ENCODE data around the gene ZNF689. TPM values are rescaled to one million over a fixed set of nuclear protein-coding genes. Genes with fewer than 3 reads are reported as not detected.
"Not testable (repeated sequence)": the region's sequence is repeated elsewhere in the genome, so short reads cannot be mapped to it uniquely, and the experiment has no call there.

The ZNF689 gene
- total RNA-seq, 1 donor from 2014 or later: 4.3 TPM

GRCh38 chr16:30600215-30600614, 10.0 kb downstream of the ZNF689 start:
- no peak for DNase-seq

DNA sequence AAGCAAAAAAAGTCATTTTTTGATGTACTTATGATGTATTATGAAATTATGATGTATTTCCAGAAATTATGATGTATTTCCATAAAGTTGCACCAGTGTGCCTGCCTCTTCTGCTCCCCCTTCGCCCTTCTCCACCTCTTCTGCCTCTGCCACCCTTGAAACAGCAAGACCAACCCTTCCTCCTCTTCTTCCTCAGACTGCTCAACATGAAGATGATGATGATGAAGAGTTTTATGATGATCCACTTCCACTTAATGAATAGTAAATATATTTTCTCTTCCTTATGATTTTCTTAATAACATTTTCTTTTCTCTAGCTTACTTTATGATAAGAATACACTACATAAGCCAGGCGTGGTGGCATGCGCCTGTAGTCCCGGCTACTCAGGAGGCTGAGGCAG, 17.3 kb downstream of the ZNF689 start:
- no peak for DNase-seq

DNA sequence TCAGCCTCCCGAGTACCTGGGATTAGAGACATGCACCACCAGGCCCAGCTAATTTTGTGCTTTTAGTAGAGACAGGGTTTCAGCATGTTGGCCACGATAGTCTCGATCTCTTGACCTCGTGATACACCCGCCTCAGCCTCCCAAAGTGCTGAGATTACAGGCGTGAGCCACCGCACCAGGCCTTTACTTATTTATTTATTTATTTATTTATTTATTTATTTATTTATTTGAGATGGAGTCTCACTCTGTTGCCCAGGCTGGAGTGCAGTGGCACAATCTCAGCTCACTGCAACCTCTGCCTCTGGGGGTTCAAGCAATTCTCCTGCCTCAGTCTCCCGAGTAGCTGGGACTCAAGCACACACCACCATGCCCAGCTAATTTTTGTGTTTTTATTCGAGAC, 19.3 kb downstream of the ZNF689 start:
- not testable (repeated sequence) for DNase-seq

DNA sequence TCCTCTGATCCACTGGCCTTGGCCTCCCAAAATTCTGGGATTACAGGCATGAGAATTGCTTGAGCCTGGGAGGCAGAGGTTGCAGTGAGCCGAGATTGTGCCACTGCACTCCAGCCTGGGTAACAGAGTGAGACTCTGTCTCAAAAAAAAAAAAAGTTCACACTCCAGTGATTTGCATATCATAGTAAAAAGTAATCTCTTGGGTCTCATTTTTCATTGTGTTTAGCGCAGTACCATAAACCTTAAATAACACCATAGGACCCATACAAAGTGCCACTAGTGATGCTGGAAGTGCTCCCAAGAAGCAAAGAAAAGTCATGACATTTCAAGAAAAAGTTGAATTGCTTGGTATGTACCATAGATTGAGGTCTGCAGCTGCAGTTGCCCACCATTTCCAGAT, 20.6 kb downstream of the ZNF689 start:
- DNase-seq: not testable (repeated sequence)

DNA sequence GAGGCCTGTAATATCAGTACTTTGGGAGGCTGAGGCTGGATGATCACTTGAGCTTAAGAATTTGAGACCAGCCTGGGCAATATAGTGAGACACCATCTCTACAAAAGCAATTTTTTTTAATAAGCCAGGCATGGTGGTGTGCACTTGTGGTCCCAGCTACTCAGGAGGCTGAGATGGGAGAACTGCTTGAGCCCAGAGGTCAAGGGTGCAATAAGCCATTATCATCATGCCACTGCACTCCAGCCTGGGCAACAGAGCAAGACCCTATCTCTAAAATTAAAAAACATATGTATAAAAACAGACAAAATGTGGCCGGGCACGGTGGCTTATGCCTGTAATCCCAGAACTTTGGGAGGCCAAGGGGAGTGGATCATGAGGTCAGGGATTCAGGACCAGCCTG, 21.5 kb downstream of the ZNF689 start:
- DNase-seq: no peak

GRCh38 chr16:30585400-30586191, 24.6 kb downstream of the ZNF689 start, which contains the start of gene ZNF785:
Gene ZNF785 (minus strand): TSS chr16:30585697. CDS start chr16:30585611, 86 bp downstream.
- peak; percentile 99 for DNase-seq

- DNase-seq: no peak
These were observed 25.2 kb downstream of the ZNF689 start for GRCh38 chr16:30585022-30585399.

DNA sequence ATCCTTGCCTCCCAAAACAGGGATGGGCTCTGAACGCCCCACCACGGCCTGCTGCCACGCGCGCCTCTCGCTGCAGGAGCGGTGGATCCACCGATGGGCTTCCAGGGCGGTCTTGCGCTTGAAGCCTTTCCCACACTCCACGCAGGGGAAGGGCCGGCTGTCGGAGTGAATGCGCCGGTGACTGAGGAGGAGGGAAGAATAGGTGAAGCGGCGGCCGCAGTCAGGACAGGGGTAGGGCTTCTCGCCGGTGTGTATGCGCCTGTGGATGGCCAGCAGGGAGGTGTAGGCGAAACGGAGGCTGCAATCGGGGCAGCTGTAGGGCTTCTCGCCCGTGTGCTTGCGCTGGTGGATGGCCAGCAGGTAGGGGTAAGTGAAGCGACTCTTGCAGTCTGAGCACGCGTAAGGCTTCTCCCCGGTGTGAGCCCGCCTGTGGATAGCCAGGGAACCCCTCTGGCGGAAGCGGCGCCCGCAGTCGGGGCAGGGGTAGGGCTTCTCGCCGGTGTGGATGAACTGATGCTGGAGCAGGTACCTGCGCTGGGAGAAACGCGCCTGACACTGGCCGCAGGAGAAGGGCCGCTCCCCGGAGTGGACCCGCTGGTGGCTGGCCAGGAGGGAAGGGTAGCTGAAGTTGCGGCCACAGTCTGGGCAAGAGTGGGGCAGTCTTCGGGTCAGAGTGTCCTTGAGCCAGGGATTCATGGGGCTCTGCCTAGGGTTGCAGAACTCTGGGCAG, 27.4 kb downstream of the ZNF689 start:
- DNase-seq: no peak

DNA sequence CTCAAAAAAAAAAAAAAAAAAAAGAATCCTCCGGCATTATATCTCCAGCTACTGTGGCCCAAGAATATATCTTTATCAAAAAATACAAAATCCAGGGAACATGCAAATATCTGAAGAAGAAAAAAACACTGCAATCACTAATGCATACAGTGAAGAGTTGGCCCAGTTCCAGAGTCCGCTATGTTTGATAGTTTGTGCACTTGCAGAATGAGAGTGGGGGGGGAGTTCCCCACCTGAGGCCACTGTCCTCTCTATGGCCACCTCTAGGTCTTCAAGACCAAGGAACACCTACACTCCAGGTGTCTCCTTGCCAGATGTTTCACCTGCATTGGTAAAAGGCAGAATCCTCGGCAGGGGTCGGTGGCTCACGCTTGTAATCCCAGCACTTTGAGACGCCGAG, 28.7 kb downstream of the ZNF689 start:
- no peak for DNase-seq

DNA sequence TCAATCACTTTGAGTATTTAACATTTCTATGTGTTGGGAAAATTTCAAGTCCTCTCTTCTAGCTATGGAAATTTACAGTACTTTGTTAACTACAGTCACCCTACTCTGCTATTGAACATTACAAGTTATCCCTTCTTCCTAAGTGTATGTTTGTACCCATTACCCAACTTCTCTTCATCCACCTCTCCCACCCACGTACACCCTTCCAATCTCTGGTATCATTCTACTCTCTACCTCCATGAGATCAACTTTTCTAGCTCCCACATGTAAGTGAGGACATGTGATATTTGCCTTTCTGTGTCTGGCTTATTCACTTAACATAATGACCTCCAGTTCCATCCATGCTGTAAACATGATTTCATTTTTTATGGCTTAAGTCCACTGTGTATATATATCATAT, 35.5 kb downstream of the ZNF689 start:
- DNase-seq: no peak

DNA sequence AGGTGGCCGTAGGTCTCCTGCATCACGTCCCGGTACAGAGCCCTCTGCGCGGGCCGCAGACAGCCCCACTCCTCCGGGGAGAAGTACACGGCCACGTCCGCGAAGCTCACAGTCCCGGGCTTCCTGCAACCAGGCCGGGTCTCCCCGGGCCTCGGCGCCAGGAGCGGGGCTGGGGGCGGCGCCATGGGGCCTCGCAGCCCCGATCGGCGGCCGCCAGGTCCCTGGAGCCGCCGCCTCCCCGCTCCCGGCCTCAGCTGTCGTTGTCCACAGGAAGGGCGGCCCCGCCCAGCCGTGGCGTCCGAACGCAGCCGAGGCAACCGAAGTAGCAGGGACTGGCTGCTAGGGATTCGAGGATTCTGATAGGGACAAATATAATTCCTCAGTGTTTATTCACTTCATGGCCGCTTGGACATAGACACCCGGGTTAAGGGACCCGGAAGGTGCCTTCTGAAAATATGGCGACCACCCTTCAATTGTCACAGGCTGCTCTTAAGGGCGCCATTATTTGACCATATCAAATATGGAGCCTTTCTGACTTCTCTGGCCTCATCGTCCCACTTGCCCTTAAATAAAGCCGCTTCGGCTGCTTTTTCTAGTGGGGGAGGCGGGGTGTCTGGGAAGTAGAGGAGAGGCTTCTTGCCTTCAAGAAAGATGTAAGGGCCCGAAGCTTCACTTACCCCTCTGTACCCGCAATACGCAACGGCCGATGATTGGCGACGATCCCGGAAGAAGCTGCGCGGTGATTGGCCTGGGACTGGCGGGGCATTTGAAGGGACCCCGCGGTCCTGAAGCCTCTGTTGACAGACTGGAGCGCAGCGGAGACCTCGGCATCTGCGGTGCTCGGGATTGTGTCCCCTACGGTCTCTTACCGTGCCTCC, 38.5 kb downstream of the ZNF689 start, which contains the start of gene ZNF688:
TSS of gene ZNF688 (minus strand) at position 270 of the 878 bp plus-strand sequence. CDS start at position 185, 85 bp downstream.
- peak; percentile 99 for DNase-seq

DNA sequence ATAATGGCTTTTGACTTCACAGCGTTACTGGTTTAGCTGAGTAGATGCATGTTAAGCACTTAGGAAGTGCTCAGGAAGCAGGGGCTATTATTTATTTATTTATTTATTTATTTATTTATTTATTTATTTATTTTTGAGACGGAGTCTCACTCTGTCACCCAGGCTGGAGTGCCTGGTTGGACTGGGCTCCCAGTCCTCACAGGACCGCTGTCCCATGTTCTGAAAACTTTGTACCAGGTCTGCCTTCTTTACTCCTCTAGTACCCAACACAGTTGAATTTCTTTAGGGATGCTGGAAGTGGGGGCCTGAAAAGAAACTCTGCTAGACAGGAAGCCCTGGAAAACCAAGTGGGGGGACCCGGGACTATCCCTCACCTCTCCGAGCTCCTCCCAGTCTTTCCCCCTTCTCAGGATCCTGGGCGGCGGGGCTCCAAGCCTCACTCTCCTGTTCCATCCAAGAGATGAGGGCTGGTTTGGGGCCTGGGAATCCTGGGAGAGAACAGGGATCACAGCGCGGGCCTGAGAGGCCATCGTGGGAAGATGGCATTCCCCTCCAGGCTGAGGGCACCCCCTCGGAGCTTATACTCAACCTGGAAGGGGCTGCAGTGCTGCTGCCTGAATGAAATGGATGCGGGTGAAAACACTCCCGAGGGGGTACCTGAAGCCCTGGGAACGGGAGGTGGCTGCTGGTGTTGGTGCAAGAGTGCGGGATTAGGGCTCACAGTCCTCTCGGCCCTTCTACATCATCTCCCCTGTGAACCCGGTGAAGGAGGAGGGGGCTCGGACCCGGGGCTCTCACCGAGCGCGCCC, 39.3 kb downstream of the ZNF689 start:
- DNase-seq: peak; percentile 68

- DNase-seq: no peak
These were observed 40.2 kb downstream of the ZNF689 start for GRCh38 chr16:30569746-30570635.

DNA sequence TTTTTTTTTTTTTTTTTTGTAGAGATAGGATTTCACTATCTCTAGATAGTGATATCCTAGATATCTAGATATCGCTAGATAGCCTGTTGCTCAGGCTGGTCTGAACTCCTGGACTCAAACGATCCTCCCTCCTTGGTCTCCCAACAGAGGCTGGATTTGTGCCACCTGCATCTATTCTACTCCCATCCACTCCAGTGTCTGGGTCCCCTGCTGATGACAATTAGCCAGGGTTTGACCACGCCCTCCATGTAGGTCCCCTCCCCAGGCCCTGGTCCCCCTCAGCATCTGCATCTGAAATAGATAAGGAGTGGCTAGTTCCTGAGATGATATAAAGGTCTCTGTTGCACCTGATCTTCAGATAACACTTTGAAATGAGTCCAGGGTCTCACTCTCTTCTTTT, 40.9 kb downstream of the ZNF689 start:
- DNase-seq: no peak

DNA sequence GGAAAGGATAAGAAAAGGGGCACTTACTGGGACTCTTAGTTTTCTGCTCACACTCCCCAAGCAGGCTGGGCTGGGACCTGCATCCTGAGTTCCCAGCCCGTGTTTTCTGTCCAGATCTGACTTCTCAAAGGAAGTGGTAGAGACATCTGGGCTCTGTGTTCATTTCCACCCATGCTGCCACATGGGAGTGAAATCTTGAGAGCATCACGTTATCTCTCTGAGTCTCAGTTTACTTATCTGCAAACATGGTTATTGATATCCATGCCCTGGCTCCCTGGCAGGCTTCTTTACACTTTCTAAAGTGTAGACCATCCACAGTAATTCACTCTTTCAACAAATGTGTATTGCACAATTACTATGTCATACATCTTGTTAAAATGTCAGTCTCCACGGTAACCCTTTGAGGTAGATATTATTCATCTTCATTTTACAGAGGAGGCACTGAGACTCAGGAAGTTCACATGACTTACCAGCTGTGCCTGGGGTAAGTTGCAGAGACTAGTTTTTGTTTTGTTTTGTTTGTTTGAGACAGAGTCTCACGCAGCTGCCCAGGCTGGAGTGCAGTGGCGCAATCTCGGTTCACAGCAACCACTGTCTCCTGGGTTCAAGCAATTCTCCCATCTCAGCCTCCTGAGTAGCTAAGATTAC, 42.1 kb downstream of the ZNF689 start:
- no peak for DNase-seq

DNA sequence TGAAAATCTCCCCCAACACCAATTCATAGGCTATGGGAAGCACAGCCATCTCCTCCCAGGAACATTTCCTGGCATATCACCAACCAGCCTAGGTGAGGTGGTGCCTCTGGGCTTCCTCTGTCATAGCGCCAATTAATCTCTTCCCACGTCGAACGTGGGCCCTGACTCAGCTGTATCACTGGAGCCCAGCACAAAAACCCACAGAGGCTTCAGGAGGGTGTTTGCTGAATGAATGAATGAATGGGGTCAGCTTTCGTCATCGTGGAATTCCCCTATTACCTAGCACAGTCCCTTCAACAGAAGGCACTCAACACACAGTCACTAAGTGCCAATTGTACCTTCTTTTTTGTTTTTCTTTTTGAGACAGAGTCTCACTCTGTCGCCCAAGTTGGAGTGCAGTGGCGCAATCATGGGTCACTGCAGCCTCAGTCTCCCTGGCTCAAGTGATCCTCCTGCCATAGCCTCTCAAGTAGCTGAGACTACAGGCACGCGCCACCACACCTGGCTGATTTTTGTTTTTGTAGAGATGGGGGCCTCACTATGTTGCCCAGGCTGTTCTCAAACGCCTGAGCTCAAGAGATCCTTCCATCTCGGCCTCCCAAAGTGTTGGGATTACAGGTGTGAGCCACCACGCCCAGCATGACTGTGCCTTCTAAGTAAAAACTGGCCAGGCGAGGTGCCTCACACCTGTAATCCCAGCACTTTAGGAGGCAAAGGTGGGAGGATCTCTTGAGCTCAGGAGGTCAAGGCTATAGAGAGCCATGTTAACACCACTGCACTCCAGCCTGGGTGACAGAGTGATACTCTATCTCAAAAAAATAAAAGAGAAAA, 42.8 kb downstream of the ZNF689 start:
- no peak for DNase-seq

DNA sequence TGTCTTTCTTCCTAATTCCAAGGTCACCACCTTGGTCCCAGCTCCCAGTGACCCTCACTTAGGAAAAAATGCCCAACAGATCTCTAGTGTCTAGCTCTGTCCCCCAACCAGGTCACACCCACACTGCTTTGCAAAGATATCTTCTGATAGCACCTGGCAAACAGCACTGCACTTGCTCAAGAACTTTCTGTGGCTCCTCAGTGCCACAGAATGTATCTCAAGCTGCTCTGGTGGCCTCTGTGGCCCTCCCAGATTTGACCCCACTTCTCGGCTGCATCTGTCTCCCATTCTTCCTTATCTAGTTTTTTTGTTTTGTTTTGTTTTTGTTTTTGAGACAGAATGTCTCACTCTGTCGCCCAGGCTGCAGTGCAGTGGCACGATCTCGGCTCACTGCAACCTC, 43.7 kb downstream of the ZNF689 start:
- DNase-seq: no peak

- DNase-seq: no peak
These were observed 44.2 kb downstream of the ZNF689 start for GRCh38 chr16:30565984-30566383.

DNA sequence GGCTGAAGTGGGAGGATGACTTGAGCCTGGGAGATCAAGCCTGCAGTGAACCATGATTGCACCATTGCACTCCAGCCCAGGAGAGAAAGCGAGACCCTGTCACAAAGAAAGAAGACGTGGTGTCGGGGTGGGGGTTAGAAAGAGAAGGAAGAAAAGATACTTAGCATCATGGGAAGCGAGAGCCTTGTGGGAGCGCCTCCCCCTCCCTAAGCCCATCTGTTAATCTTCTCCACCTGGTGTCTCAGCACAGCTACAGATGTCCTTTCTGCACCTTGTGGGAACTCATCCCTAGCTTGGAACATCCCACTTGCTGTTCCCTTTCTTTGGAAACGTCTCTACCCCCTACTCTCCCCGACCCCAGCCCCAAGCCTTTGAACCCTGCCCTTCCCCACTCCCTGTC, 44.7 kb downstream of the ZNF689 start:
- DNase-seq: no peak

Data from tongue (tissue), 2 donors.